Keratinocyte (primary cell): ENCODE measurements around the gene ST8SIA5.

ENCODE experiments used
- EZH2 ChIP-seq: IDR thresholded peaks from one replicate; pipeline ENCODE4 v1.6.1; 2012; ENCODE audit warnings: inconsistent platforms, mild to moderate bottlenecking, low read length, moderate library complexity
- TF ChIP-seq, protein P1 (sequence below), 3 experiments: IDR thresholded peaks in 1 of 3; conservative IDR thresholded peaks in 1 of 3; optimal IDR thresholded peaks in 1 of 3; 2 replicates in 2 of 3; 3 replicates in 1 of 3; pipeline versions ENCODE3 to v1.5.1; 2011; ENCODE audit warnings: low read length in 3 of 3, mild to moderate bottlenecking in 3 of 3, moderate library complexity in 2 of 3, control low read depth in 1 of 3, inconsistent platforms in 1 of 3; ENCODE audit not compliant: insufficient read depth in 2 of 3; ENCODE audit errors: extremely low read depth in 1 of 3

DNA sequence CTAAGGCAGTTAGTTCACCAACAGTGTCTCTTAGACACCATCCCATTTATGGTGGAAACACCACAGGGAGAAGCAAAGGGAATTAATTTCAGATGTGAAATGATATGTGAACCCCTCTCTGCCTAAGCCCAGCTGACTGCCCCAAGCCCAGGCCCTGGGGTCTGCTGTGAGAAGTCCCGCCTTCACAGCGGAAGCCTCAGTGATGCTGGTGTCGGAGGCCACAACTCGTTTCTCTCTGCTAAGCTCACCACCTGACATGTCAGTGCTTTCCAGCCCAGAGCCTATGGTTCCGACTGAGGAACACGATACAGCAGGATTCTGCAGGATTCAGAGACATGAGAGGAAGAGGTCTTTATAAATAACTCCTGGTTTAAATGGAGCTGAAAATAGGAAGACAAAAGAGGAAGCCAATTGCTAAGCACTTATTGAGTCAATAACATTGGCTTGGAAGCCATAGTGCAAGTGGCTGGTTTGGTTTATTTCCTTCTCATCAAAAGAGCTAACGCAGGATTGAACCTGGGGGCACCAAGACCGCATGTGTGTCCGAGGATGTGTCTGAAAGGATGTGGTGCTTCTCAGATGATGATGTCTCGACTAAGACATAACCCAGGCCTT is 78.0 kb downstream of the ST8SIA5 start:
- TF ChIP-seq, protein P1, sequence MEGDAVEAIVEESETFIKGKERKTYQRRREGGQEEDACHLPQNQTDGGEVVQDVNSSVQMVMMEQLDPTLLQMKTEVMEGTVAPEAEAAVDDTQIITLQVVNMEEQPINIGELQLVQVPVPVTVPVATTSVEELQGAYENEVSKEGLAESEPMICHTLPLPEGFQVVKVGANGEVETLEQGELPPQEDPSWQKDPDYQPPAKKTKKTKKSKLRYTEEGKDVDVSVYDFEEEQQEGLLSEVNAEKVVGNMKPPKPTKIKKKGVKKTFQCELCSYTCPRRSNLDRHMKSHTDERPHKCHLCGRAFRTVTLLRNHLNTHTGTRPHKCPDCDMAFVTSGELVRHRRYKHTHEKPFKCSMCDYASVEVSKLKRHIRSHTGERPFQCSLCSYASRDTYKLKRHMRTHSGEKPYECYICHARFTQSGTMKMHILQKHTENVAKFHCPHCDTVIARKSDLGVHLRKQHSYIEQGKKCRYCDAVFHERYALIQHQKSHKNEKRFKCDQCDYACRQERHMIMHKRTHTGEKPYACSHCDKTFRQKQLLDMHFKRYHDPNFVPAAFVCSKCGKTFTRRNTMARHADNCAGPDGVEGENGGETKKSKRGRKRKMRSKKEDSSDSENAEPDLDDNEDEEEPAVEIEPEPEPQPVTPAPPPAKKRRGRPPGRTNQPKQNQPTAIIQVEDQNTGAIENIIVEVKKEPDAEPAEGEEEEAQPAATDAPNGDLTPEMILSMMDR (optimal IDR thresholded peaks at IDR 0.05 in 1 of 3, IDR thresholded peaks at IDR 0.05 in 1 of 3, conservative IDR thresholded peaks at IDR 0.05 in 1 of 3; ENCODE audit: extremely low read depth in 1 of 3, insufficient read depth in 2 of 3, low read length in 3 of 3) = no peak
- no peak for TF ChIP-seq EZH2
